Astrocyte of the cerebellum (primary cell): Measurements from ENCODE around the gene GALNTL6.
"Not testable (repeated sequence)": the region's sequence is repeated elsewhere in the genome, so short reads cannot be mapped to it uniquely, and the experiment has no call there.

Source experiments
- DNase-seq: peaks from one replicate; pipeline ENCODE4 v3.0.0-alpha.2; 2011; ENCODE audit warnings: low read depth
- H3K4me3 ChIP-seq: 2 replicates; pipeline ENCODE4 v1.5.1; 2011; ENCODE audit warnings: mild to moderate bottlenecking, low read depth, low read length, moderate library complexity
- in situ Hi-C: cut with HindIII; loops from 2 replicates; pipeline ENCODE4 v1.10.0; 2017; ENCODE audit warnings: low sequenced_read_pairs
- TF ChIP-seq, protein P1 (sequence below): IDR thresholded peaks from 2 replicates; pipeline ENCODE4 v1.5.1; 2012; ENCODE audit warnings: low read length, low read depth, moderate library complexity, mild to moderate bottlenecking; ENCODE audit errors: missing control alignments

The GALNTL6 gene

GRCh38 chr4:172721659-172722058, 908.5 kb downstream of the GALNTL6 start:
- H3K4me3 ChIP-seq: no peak overlapping the region
- no peak for DNase-seq
- TF ChIP-seq, protein P1, sequence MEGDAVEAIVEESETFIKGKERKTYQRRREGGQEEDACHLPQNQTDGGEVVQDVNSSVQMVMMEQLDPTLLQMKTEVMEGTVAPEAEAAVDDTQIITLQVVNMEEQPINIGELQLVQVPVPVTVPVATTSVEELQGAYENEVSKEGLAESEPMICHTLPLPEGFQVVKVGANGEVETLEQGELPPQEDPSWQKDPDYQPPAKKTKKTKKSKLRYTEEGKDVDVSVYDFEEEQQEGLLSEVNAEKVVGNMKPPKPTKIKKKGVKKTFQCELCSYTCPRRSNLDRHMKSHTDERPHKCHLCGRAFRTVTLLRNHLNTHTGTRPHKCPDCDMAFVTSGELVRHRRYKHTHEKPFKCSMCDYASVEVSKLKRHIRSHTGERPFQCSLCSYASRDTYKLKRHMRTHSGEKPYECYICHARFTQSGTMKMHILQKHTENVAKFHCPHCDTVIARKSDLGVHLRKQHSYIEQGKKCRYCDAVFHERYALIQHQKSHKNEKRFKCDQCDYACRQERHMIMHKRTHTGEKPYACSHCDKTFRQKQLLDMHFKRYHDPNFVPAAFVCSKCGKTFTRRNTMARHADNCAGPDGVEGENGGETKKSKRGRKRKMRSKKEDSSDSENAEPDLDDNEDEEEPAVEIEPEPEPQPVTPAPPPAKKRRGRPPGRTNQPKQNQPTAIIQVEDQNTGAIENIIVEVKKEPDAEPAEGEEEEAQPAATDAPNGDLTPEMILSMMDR: no peak
- in situ Hi-C loops: no loop called here

- no peak overlapping the region for H3K4me3 ChIP-seq
- TF ChIP-seq, protein P1: no peak
- no peak for DNase-seq
- in situ Hi-C loops: no loop called here
Measured at GRCh38 chr4:172725581-172725980, 912.4 kb downstream of the GALNTL6 start.

- no peak overlapping the region for H3K4me3 ChIP-seq
- no peak for DNase-seq
- TF ChIP-seq, protein P1: no peak
- in situ Hi-C loops: no loop called here
Measured at GRCh38 chr4:172726001-172726423, 912.8 kb downstream of the GALNTL6 start.

- no peak for DNase-seq
- in situ Hi-C loops: no loop called here
- no peak overlapping the region for H3K4me3 ChIP-seq
- TF ChIP-seq, protein P1: no peak
Measured at GRCh38 chr4:172727631-172728030, 914.4 kb downstream of the GALNTL6 start.

DNA sequence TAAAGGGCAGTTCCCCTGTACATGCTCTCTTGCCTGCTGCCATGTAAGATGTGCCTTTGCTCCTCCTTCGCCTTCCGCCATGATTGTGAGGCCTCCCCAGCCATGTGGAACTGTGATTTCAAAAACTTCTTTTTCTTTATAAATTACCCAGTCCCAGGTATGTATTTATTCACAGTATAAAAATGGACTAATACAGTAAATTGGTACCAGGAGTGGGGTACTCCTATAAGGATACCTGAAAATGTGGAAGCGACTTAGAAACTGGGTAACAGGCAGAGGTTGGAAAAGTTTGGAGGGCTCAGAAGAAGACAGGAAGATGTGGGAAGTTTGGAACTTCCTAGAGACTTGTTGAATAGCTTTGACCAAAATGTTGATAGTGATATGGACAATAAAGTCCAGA, 920.4 kb downstream of the GALNTL6 start:
- in situ Hi-C loops, H3K4me3 ChIP-seq, DNase-seq: not testable (repeated sequence)

- H3K4me3 ChIP-seq: no peak overlapping the region
- TF ChIP-seq, protein P1: no peak
- no peak for DNase-seq
- in situ Hi-C loops: no loop called here
Measured at GRCh38 chr4:172734555-172734954, 921.4 kb downstream of the GALNTL6 start.

DNA sequence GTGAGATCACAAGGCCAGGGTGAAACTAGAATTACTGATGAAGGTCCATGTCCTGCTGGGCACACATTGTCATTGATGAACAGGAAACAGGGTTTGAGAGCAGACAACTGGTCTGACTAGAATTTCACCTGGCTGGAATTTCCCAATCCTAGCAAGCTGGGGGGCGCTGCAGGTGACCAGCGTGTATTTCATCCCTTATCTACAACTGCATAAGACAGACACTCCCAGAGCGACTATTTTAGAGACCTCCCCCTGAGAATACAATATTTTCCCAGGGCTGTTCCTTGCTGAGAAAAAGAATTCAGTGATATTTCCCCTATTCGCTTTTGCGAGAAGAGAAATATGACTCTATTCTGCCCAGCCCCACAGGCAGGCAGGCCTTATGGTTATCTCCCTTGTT, 922.8 kb downstream of the GALNTL6 start:
- in situ Hi-C loops: no loop called here
- DNase-seq: no peak
- no peak overlapping the region for H3K4me3 ChIP-seq
- TF ChIP-seq, protein P1: no peak
